BLaER1 treated with 17β-estradiol and CSF1 and Interleukin-3, amounts not matched to agents 10 nM and 100 nM (cell line): ENCODE measurements around the gene WDPCP.
"Not testable (repeated sequence)": the region's sequence is repeated elsewhere in the genome, so short reads cannot be mapped to it uniquely, and the experiment has no call there.

Source experiments
- H3K27ac ChIP-seq, 11 experiments: shearing (Covaris generic); formaldehyde crosslinking; 2 replicates each; pipeline ENCODE4 v1.8.1; 2022
- H3K27me3 ChIP-seq, 11 experiments: shearing (Covaris generic); formaldehyde crosslinking; 2 replicates each; pipeline ENCODE4 v1.8.1; 2022
- H3K36me3 ChIP-seq, 11 experiments: shearing (Covaris generic); formaldehyde crosslinking; 2 replicates each; pipeline ENCODE4 v1.8.1; 2022
- H3K4me1 ChIP-seq, 10 experiments: shearing (Covaris generic); formaldehyde crosslinking; 2 replicates each; pipeline ENCODE4 v1.8.1; 2022
- H3K4me2 ChIP-seq, 11 experiments: shearing (Covaris generic); formaldehyde crosslinking; 2 replicates each; pipeline ENCODE4 v1.8.1; 2022
- H3K4me3 ChIP-seq, 10 experiments: shearing (Covaris generic); formaldehyde crosslinking; 2 replicates each; pipeline ENCODE4 v1.8.1; 2022
- H3K9ac ChIP-seq, 11 experiments: shearing (Covaris generic); formaldehyde crosslinking; 2 replicates each; pipeline ENCODE4 v1.8.1; 2022
- H3K9me3 ChIP-seq, 11 experiments: shearing (Covaris generic); formaldehyde crosslinking; replicated peaks in 1 of 11; 2 replicates each; pipeline ENCODE4 v1.8.1; 2022
- H4K20me1 ChIP-seq, 11 experiments: shearing (Covaris generic); formaldehyde crosslinking; 2 replicates each; pipeline ENCODE4 v1.8.1; 2022
- Cebpa-rat ChIP-seq, 11 experiments: shearing (Covaris generic); IDR thresholded peaks; 2 replicates each; pipeline ENCODE4 v1.8.1; 2022

WDPCP gene

DNA sequence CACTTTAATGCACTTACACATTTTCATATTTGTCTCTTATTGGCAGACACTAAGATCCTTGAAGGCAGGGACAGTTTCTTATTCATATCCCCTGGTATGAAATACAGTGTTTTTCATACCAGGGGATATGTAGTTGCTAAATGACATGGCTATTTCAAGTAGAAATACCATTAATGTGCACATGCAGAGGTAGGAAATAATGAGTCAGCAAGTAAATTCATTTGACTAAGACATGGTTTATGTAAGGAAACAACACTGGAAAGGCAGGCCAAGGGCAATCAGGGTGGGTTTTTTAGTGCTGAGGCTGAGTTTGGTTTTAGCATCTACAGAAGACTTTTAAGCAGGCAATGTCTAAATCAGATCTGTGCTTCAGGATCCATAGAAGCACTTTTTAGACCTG lies 155.9 kb downstream of the WDPCP start:
- no peak overlapping the region for H3K4me2 ChIP-seq
- TF ChIP-seq Cebpa-rat (IDR thresholded peaks at IDR 0.05) = no peak
- no peak overlapping the region for H3K27ac ChIP-seq
- H3K9ac ChIP-seq = no peak overlapping the region
- no peak overlapping the region for H3K4me3 ChIP-seq
- no peaks in the 10 kb centered on the region for H3K4me1 ChIP-seq
- H3K27me3 ChIP-seq = no peaks in the 10 kb centered on the region
- 0 out of 22 replicates have a peak, but pooled peaks cover 0 to 3% (median 0%) of the 10 kb centered on the region in 11 experiments for H3K9me3 ChIP-seq
- H4K20me1 ChIP-seq = no peaks in the 10 kb centered on the region
- H3K36me3 ChIP-seq = no peaks in the 10 kb centered on the region

DNA sequence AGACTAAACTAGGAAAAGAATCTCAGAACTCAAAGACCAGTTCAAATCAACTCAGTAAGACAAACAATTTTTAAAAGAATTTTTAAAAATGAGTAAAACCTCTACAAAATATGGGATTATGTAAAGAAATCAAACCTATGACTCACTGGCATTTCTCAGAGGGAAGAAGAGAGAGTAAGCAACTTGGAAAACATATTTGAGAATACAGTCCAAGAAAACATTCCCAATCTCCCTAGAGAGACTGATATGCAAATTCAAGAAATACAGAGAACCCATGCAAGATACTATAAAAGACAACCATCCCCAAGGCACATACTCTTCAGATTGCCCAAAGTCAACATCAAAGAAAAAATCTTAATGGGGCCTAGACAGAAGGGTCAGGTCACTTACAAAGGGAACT lies 162.7 kb downstream of the WDPCP start:
- H3K4me3 ChIP-seq = no peak overlapping the region
- H3K4me1 ChIP-seq = no peaks in the 10 kb centered on the region
- no peak overlapping the region for H3K27ac ChIP-seq
- H3K9ac ChIP-seq = no peak overlapping the region
- no peaks in the 10 kb centered on the region for H4K20me1 ChIP-seq
- H3K27me3 ChIP-seq = no peaks in the 10 kb centered on the region
- 0 out of 22 replicates have a peak, but pooled peaks cover 0 to 3% (median 0%) of the 10 kb centered on the region in 11 experiments for H3K9me3 ChIP-seq
- no peak overlapping the region for H3K4me2 ChIP-seq
- no peak for TF ChIP-seq Cebpa-rat (IDR thresholded peaks at IDR 0.05)
- H3K36me3 ChIP-seq = no peaks in the 10 kb centered on the region

DNA sequence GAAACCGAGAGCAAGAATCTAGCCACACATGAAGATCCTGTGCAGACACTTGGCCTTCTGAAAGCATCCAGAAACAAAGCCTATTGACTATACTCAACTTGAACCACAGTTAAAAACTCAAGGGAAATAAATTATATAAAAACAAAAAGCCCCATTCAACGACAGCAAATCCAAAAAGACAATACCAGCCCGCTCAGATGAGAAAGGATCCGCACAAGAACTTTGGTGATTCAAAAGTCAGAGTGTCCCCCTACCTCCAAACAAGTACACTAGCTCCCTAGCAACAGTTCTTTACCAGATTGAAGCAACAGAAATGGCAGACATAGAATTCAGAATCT lies 163.2 kb downstream of the WDPCP start:
- Histone ChIP-seq H4K20me1 (no peaks in the 10 kb centered on the region), H3K4me3 (no peak overlapping the region), H3K4me1 (no peaks in the 10 kb centered on the region), H3K9me3 (0 out of 22 replicates have a peak, but pooled peaks cover 0 to 3% (median 0%) of the 10 kb centered on the region in 11 experiments), H3K4me2 (no peak overlapping the region), H3K9ac (no peak overlapping the region), H3K36me3 (no peaks in the 10 kb centered on the region), H3K27ac (no peak overlapping the region), H3K27me3 (no peaks in the 10 kb centered on the region)
- TF ChIP-seq Cebpa-rat (IDR thresholded peaks at IDR 0.05) = no peak

DNA sequence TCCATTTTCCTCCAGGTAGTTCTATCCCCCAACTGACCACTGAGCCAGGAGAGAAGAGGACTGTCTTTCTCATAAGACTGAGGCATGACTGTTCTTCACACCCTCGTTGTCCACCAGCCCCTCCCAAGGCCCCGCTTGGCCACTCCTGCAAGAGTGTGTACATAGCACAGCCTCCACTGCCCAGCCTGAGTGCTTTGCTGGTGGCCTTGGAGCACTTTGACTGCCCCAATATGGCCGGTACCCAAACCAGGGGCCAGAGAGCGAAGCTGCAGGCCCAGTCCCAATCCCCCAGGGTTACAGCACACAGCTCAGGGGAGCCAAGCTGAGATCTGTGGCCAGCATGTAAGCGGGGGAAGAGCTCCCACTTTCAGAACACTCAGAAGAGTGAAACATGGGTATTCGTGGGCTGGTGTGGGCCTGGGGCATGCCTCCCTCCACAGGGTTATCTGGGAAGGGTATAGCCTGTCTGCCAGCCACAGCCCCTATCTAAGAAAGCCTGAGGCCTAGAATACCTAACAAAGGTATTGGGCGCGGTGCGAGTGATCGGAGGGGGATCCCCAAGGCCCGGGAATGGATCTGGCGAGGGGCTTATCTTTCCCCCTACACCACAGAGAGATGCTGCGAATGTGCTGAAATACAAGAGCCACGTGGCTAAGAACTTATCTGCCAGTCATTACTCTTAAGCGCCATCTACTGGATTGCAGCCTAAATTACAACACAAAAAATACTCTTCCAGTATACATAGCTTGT lies 163.8 kb downstream of the WDPCP start:
- TF ChIP-seq Cebpa-rat (IDR thresholded peaks at IDR 0.05) = no peak
- H3K4me2 ChIP-seq = no peak overlapping the region

DNA sequence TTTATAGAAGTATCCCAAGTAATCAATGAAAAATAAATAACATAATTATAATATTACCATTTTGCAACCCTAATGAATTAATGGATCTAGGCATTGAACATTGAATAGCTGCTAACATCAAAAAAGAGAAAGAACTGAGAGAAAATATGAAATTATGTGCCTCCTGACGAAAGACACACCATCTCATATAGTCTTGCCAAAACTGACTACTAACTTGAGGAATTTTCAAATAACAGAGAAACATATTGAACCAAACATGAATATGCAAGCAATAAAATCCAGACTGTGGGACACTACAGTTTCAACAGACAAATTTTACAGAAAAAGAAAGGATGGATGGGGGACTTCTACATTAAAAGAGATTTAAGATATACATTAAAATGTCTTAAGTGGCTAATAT lies 165.7 kb downstream of the WDPCP start:
- no peak overlapping the region for H3K4me3 ChIP-seq
- no peaks in the 10 kb centered on the region for H3K9me3 ChIP-seq
- H3K27ac ChIP-seq = no peak overlapping the region
- H3K4me2 ChIP-seq = no peak overlapping the region
- H4K20me1 ChIP-seq = no peaks in the 10 kb centered on the region
- no peaks in the 10 kb centered on the region for H3K27me3 ChIP-seq
- no peak for TF ChIP-seq Cebpa-rat (IDR thresholded peaks at IDR 0.05)
- H3K9ac ChIP-seq = no peak overlapping the region
- H3K4me1 ChIP-seq = no peaks in the 10 kb centered on the region
- no peaks in the 10 kb centered on the region for H3K36me3 ChIP-seq

More for the DNA sequence above, 163.8 kb downstream of the WDPCP start:
- Histone ChIP-seq H3K4me1 (no peaks in the 10 kb centered on the region), H3K27me3 (no peaks in the 10 kb centered on the region), H3K36me3 (no peaks in the 10 kb centered on the region), H3K4me3 (no peak overlapping the region), H3K9ac (no peak overlapping the region), H3K27ac (no peak overlapping the region), H4K20me1 (no peaks in the 10 kb centered on the region), H3K9me3 (0 out of 22 replicates have a peak, but pooled peaks cover 0 to 3% (median 0%) of the 10 kb centered on the region in 11 experiments)

DNA sequence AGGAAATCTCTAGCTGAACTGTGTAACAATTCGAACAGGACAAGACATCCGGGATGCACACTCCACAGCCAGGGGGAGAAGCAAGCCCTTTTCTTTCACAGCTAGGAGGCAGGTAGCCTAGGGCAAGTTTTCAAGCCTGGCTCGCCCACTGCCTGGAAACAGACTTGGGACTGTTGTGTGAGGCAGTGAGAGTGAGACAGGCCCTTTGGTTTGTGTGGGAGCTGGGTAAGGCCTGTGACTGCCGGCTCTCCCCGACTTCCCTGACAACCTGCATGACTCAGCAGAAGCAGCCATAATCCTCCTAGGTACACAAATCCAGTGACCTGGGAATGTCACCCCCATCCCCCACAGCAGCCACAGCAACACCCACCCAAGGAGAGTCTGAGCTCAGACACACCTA lies 179.7 kb downstream of the WDPCP start:
- H3K27me3 ChIP-seq = no peaks in the 10 kb centered on the region
- H3K4me1 ChIP-seq = no peaks in the 10 kb centered on the region
- no peak overlapping the region for H3K4me3 ChIP-seq
- H3K9me3 ChIP-seq = 0 out of 22 replicates have a peak, but pooled peaks cover 0 to 7% (median 0%) of the 10 kb centered on the region in 11 experiments
- peaks cover 0 to 14% (median 6%) of the 10 kb centered on the region in 11 experiments; a peak in 11 of 22 replicates for H3K36me3 ChIP-seq
- TF ChIP-seq Cebpa-rat (IDR thresholded peaks at IDR 0.05) = no peak
- no peak overlapping the region for H3K4me2 ChIP-seq
- no peaks in the 10 kb centered on the region for H4K20me1 ChIP-seq
- no peak overlapping the region for H3K27ac ChIP-seq
- H3K9ac ChIP-seq = no peak overlapping the region

DNA sequence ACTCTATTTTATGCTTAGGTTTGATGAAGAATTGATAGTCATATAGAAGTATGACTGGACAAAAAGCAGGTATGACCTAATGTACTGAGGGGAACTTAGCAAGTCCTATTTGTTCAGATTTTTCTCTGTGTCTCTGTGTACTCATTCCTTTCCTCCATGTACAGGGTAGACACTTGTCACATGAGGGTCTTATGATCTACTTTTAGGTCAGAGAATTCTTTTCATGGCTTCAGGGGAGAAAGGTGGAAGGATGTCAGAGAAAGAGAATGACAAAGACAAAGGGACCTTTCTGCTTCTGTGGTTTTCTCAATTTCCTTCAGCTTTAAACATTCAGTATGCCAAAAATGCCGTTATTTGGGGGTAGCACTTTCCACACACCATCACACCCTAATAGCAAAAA lies 181.6 kb downstream of the WDPCP start:
- Histone ChIP-seq H3K36me3 (peaks cover 0 to 18% (median 11%) of the 10 kb centered on the region in 11 experiments; a peak in 14 of 22 replicates), H3K4me3 (no peak overlapping the region), H3K9ac (no peak overlapping the region), H3K27me3 (no peaks in the 10 kb centered on the region), H3K4me1 (no peaks in the 10 kb centered on the region), H4K20me1 (no peaks in the 10 kb centered on the region), H3K9me3 (peaks cover 0 to 20% (median 8%) of the 10 kb centered on the region in 11 experiments; a peak in 17 of 22 replicates), H3K27ac (no peak overlapping the region), H3K4me2 (no peak overlapping the region)
- no peak for TF ChIP-seq Cebpa-rat (IDR thresholded peaks at IDR 0.05)

DNA sequence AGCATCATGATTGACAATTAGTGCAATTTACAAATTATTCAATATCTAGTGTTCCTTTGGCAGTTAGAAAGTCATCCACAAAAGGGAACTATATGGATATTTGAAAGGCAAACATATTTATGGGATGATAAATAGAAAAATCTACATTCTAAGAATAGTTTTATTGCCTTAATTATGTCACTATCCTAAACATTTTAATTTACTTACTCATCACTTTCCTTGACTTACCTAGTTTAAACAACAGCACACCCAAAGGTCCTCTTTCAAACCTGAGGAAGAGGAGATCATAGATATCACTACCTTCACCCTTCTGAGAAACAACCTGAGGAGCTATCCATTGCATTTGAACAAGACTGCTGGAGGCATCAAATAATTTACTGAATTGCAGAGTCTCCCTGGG lies 184.5 kb downstream of the WDPCP start:
- H3K4me3 ChIP-seq = no peak overlapping the region
- no peaks in the 10 kb centered on the region for H3K27me3 ChIP-seq
- H4K20me1 ChIP-seq = no peaks in the 10 kb centered on the region
- no peak overlapping the region for H3K4me2 ChIP-seq
- H3K9ac ChIP-seq = no peak overlapping the region
- no peaks in the 10 kb centered on the region for H3K4me1 ChIP-seq
- H3K27ac ChIP-seq = no peak overlapping the region
- peaks cover 0 to 18% (median 11%) of the 10 kb centered on the region in 11 experiments; a peak in 14 of 22 replicates for H3K36me3 ChIP-seq
- peaks cover 0 to 18% (median 8%) of the 10 kb centered on the region in 11 experiments; a peak in 17 of 22 replicates for H3K9me3 ChIP-seq
- no peak for TF ChIP-seq Cebpa-rat (IDR thresholded peaks at IDR 0.05)

DNA sequence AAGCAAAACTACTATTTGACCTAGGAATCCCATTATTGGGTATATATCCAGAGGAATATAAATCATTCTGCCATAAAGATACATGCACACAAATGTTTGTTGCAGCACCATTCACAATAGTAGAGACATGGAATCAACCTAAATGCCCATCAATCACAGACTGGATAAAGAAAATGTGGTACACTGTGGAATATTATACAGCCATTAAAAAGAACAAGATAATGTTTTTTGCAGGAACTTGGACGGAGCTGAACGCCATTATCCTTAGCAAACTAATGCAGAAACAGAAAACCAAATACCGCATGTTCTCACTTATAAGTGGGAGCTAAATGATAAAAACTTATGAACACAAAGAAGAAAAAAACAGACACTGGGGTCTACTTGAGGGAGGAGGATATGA lies 185.4 kb downstream of the WDPCP start:
- Histone ChIP-seq H3K9me3 (peaks cover 0 to 15% (median 8%) of the 10 kb centered on the region in 11 experiments; a peak in 17 of 22 replicates), H3K36me3 (peaks cover 0 to 18% (median 10%) of the 10 kb centered on the region in 11 experiments; a peak in 13 of 22 replicates)
- not testable (repeated sequence) for H3K27me3 ChIP-seq, H3K4me2 ChIP-seq, H3K9ac ChIP-seq, H3K4me1 ChIP-seq, H4K20me1 ChIP-seq, H3K4me3 ChIP-seq, H3K27ac ChIP-seq

DNA sequence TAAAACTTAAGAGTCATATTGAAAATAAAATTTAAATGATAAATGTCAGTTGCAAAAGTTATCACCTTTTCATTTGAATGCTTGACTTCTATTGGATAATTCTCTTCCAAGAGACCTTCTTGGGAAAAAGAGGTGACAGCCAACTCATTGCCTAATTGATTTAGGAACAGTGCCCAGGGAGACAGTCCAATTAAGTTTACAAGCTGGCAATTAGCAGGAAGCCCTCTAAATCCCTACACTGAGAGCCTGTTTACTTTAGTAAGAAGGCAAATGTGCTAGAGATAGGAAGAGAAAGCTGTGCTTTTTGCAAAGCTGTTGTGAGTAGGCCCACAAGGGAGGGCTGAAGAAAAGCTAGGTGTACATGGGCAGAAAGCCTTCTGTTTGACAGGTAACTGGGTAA lies 189.1 kb downstream of the WDPCP start:
- Histone ChIP-seq H3K9ac (no peak overlapping the region), H3K4me3 (no peak overlapping the region), H3K4me1 (no peaks in the 10 kb centered on the region), H3K27me3 (no peaks in the 10 kb centered on the region), H3K36me3 (peaks cover 0 to 19% (median 12%) of the 10 kb centered on the region in 11 experiments; a peak in 13 of 22 replicates), H4K20me1 (no peaks in the 10 kb centered on the region), H3K4me2 (no peak overlapping the region), H3K9me3 (peaks cover 6 to 23% (median 12%) of the 10 kb centered on the region in 11 experiments; a peak in 20 of 22 replicates), H3K27ac (no peak overlapping the region)
- no peak for TF ChIP-seq Cebpa-rat (IDR thresholded peaks at IDR 0.05)
